Astrocyte (in vitro differentiated cells and primary cell): ENCODE measurements around the gene JAKMIP1.

Experiments
- EZH2 ChIP-seq: IDR thresholded peaks from 2 replicates; pipeline ENCODE4 v1.6.1; 2012; ENCODE audit warnings: mild to moderate bottlenecking, low read length, inconsistent platforms; ENCODE audit not compliant: insufficient read depth
- TF ChIP-seq, protein P1 (sequence below): IDR thresholded peaks from 2 replicates; pipeline ENCODE4 v1.5.1; 2011; ENCODE audit warnings: low read depth, mild to moderate bottlenecking, inconsistent platforms, low read length, moderate library complexity; ENCODE audit not compliant: insufficient read depth

DNA sequence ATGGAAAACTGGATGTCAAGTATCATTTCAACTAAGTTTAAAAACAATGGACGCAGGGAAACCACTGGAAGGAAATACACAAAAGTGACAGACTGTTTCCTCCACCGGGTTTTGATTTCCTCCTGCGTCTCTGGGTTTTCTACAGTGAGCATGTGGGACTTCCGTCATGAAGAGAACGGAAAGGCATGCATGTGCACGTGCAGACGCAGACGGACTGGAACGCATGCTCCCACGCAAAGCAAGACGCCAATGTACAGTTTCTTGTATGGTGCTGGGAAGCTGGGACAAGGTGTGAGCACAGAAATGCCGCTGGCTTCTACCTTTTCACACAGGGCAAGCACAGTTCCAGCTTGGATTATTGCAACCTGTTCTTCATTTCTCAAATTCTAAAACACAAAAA, 151.8 kb downstream of the JAKMIP1 start:
- TF ChIP-seq, protein P1, sequence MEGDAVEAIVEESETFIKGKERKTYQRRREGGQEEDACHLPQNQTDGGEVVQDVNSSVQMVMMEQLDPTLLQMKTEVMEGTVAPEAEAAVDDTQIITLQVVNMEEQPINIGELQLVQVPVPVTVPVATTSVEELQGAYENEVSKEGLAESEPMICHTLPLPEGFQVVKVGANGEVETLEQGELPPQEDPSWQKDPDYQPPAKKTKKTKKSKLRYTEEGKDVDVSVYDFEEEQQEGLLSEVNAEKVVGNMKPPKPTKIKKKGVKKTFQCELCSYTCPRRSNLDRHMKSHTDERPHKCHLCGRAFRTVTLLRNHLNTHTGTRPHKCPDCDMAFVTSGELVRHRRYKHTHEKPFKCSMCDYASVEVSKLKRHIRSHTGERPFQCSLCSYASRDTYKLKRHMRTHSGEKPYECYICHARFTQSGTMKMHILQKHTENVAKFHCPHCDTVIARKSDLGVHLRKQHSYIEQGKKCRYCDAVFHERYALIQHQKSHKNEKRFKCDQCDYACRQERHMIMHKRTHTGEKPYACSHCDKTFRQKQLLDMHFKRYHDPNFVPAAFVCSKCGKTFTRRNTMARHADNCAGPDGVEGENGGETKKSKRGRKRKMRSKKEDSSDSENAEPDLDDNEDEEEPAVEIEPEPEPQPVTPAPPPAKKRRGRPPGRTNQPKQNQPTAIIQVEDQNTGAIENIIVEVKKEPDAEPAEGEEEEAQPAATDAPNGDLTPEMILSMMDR = no peak
- no peak for TF ChIP-seq EZH2
